Measurements from ENCODE around the gene DVL3.

The DVL3 gene

DNA sequence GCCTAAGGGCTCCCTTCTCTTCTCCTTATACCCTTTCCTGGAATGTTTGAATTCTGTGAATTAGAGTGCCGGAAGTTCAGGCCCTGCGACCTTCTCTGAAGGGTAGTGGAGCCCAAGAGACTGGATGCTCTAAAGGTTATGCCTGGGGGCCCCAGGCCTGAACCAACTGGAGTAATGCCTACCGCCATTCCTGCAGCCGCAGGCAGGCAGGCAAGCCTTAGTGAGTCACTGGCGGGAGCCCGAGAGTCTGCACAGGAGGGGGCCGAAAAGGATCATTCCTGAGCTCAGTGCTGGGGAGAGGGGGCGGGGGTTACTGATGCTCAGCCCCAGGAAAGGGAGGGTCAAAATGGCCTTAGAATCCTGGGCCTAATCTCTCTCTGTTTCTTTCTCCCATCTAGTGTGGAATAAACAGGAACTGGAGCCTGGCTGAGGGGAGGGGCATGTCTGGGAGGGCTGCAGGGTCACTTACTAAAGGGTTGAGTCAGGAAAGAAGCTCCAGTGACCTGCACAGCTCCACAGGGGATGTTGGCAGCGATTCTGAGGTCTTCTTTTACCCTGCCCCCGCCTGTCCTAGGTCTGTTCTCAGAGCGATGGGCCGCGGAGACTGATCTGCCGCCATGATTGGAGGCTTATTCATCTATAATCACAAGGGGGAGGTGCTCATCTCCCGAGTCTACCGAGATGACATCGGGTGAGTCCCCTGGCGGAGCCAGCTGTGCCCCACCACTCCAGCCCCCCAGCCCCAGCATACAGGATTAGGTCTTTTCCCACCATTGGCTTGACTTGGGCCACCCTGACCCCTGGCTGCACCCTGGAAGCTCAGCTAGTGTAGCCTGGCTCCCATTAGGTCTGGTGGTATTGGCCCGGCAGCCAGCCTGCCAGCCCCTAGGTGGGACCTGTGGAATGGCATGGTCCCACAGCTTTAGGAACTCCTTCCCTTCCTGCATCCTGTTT lies 21.5 kb downstream of the DVL3 start:
- DNase-seq (ENCODE audit: low read depth in 2 of 2), result no peak

DNA sequence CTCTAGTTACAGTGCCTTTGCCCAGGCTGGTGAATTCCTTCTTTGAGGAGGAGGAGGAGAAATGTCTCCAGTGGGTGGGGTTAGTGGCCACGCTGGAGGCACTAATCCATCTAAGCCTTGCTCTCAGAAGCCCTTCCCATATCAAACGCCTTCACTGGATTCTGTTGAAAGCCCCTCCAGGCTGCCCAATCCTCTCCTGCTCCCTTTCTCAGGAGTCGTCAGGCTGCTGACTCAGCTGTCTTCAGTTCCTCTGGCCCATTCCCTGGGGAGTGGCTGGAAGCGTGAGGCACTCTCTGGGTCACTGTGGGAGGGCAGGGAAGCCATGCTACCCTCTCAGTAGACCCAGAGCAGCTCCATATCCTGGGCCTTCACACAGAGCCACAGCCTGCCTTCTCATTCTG lies 22.2 kb downstream of the DVL3 start:
- no peak for DNase-seq (ENCODE audit: low read depth in 2 of 2)

DNA sequence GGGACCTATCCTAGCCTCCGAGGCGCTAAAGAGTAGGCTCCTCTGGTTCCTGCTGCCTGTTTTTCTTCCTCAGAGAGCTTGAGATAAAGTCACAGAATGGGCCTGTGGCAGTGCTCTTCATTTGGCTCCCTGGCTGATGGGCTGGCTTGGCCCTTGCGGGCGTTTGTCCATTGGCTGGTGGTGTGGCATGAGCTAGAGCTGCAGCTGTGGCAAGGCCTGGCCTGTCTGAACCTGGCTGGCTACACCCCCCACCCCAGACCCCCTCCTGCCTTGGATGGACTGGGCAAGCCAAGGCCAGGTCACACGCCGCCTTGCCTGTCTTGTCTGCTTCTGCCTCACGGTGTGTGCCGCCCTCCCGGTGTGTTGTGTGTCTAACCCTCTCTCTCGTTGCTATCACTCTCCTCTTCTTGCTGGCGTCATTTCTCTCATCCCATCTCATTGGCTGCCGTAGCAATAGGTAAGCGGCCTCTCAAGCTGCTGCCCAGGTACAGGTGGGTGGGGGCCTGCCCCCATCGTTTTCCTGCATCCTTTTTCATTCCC lies 22.7 kb downstream of the DVL3 start:
- DNase-seq (ENCODE audit: low read depth in 2 of 2), result no peak

DNA sequence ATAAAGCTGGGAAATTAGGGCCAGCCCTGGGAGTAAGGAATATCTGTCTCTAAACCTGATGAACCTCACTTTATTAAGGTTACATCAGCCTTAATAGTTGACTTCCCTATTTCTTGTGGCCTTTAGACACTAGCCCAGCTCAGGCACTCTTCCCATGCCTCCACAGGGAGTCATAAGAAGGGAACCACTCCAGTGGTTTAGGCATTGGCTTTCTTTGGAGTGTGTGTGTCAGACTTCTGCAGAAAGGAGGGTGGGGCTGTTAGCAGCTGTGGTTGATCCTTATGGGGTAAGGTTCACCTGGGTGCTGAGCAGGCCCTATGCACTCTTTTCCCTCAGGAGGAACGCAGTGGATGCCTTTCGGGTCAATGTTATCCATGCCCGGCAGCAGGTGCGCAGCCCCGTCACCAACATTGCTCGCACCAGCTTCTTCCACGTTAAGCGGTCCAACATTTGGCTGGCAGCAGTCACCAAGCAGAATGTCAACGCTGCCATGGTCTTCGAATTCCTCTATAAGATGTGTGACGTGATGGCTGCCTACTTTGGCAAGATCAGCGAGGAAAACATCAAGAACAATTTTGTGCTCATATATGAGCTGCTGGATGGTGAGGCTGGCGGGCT lies 23.5 kb downstream of the DVL3 start:
- no peak for DNase-seq (ENCODE audit: low read depth in 2 of 2)

DNA sequence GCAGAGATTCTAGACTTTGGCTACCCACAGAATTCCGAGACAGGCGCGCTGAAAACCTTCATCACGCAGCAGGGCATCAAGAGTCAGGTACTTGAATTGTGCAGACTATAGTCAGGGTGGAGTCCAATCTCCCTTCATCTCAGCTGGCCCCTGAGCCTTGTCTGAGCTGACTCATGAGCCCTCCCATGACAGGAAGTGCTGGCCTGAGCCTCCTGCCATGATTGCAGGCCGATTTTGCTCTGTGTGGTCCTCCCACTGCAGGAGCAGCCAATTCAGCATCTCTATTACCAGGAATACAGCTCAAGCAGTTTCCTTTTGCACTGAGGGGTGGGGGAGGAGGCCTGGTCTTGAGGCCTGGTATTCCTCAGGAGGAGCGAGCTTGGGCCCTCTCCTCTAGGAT lies 25.0 kb downstream of the DVL3 start:
- DNase-seq (ENCODE audit: low read depth in 2 of 2), result no peak

DNA sequence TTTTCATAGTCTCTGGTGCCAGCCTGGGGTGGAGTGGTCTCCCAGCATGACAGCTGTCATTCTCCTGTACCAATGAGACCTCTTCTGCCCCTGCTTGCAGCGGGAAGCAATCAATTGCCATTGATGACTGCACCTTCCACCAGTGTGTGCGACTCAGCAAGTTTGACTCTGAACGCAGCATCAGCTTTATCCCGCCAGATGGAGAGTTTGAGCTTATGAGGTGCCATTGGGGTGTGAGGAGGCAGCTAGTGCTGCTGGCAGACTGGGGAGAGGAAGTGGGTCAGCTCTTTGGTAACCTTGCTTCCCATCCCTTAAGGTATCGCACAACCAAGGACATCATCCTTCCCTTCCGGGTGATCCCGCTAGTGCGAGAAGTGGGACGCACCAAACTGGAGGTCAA lies 26.4 kb downstream of the DVL3 start:
- DNase-seq (ENCODE audit: low read depth in 2 of 2), result no peak

DNA sequence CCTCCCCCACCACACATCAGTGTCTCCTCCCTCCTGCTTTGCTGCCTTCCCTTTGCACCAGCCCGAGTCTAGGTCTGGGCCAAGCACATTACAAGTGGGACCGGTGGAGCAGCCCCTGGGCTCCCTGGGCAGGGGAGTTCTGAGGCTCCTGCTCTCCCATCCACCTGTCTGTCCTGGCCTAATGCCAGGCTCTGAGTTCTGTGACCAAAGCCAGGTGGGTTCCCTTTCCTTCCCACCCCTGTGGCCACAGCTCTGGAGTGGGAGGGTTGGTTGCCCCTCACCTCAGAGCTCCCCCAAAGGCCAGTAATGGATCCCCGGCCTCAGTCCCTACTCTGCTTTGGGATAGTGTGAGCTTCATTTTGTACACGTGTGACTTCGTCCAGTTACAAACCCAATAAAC lies 28.5 kb downstream of the DVL3 start:
- no peak for DNase-seq (ENCODE audit: low read depth in 2 of 2)

DNA sequence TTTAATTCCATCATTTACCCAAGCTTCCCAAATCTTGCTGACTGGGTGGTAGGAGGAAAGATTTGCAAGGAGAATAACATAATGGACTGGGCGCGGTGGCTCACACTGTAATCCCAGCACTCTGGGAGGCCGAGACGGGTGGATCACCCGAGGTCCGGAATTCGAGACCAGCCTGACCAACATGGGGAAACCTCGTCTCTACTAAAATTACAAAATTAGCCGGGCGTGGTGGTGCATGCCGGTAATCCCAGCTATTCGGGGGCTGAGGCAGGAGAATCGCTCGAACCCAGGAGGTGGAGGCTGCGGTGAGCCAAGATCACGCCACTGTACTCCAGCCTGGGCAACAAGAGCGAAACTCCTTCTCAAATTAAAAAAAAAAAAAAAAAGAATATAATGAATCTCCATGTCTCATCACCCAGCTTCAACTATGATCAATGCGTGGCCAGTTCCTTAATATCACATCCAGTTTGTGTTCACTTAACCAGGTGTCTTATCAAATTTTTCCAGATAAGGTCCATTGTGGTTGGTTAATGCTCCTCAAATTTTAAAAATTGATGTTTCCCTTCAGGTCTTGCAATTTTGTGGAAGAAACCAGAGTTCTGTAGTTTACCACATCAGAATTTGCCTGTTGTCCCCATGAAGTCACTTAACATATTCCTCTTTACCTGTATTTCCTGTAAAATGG lies 29.5 kb downstream of the DVL3 start:
- no peak for DNase-seq (ENCODE audit: low read depth in 2 of 2)

DNA sequence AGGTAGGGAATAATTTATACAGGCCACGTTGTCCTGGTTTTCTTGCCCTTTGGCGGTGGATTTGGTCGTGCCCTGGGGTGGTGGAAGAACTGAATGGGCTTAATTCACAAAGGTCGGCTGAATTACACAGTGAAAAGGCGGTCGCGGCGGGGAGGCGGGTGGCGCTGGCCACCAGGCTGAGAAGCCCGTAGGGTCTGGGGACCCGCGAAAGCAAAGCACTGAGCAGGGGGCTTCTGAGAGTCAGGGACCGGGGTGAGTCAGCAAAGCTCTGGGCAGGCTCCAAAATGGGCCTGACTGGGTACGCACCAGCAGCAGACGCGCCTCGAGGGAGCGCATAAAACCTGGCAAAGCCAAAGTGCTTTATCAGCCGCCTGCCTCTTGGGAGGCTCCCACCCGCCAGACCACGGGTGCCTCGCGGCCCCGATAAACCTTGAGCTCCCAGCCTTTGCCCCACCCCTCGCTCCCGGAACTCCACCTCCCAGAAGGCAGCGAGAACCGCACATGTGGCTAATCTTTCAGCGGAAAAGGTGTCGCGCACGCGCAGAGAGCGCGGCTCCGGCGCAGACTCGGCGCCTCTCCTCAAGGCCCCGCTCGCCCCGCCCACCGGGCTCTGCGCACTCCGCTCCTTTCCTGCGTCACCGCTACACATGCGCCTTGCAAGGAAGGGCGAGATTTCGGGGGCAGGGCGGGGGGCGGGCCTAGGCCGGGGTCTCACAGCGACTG lies 30.4 kb downstream of the DVL3 start:
- peak; percentile 98 to 99 for DNase-seq (ENCODE audit: low read depth in 2 of 2)

DNA sequence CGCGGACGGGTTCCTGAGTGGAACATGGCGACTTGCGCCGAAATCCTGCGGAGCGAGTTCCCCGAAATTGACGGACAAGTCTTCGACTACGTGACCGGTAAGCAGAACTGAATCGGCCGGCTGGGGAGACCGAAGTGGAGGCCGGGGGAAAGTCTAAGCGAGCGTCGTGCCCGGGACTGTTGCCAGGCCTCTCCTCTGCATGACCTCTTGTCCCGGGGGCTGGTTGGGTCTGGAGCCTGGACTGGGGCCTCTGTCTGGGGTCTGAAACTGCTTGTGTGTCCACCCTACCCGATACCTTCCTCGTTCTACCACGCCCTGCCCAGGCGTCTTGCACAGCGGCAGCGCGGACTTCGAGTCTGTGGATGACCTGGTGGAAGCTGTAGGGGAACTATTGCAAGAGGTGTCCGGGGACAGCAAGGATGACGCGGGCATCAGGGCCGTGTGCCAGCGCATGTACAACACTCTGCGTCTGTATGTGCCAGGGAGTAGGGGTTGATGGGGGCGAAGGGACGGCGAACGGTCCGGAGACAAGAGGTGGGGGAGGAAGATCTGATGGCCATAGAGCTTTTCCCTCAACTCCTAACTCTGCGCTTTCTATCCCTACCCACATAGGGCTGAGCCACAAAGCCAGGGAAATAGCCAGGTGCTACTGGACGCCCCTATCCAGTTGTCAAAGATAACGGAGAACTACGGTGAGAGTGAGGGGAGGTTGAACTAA lies 31.2 kb downstream of the DVL3 start, which contains the start of gene ABCF3:
ABCF3 (plus strand) TSS at position 16 of the 718 bp plus-strand sequence; CDS start at position 25, 9 bp downstream.
- DNase-seq (ENCODE audit: low read depth in 2 of 2), result no peak

DNA sequence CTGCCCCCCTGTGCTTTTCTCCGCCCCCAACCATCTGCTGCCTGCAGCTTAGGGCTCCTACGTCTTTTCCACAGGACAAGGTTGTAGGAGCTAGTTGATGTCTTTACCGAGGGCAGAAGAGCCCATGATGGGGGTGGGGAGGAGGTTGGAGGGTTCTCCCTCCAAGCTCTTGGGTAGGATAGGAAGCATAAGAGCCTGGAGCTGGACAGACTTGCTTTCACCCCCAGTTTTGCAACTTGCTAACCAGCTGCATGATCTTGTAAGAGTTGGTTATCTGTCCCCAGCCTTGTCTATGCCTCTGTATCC lies 31.7 kb downstream of the DVL3 start:
- no peak for DNase-seq (ENCODE audit: low read depth in 2 of 2)

DNA sequence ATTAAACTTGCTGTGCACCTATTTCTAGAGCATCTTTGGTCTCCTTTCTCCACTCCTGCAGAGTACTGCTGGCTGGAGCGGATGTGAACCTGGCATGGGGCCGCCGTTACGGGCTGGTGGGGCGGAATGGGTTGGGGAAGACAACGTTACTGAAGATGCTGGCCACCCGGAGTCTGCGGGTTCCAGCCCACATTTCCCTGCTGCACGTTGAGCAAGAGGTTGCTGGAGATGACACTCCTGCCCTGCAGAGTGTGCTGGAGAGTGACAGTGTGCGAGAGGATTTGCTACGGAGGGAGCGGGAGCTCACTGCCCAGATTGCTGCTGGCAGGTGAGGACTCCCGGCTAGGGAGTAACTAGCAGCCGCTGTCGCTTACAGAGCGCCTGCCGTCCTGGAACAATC lies 32.9 kb downstream of the DVL3 start:
- DNase-seq (ENCODE audit: low read depth in 2 of 2), result no peak

DNA sequence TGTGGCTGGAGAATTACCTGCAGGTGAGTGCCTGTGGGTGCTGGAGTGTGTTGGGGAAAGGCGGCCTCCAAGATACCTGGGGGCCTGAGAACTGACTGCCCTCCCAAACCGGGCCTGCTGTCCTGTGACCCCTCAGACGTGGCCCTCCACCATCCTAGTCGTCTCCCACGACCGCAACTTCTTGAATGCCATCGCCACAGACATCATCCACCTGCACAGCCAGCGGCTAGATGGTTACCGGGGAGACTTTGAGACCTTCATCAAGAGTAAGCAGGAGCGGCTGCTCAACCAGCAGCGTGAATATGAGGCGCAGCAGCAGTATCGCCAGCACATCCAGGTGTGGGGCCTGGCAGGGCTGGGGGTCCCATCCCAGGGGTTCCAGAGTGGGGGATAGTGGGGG lies 34.2 kb downstream of the DVL3 start:
- no peak for DNase-seq (ENCODE audit: low read depth in 2 of 2)

DNA sequence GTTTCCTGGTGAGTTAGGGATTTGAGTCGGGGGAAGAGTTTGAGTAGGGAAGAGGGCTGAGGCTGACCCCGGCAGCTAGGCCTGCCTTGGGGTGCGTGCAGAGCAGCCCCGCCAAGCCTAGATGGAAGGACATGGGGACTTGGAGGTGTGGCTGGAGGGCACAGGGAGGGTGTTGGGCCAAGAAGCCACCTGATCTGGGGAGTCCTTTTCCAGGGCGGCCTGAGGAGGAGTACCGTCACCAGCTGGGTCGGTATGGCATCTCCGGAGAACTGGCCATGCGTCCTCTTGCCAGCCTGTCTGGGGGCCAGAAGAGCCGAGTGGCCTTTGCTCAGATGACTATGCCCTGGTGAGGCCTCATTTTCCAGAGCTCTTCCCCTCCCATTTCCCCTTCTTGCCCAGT lies 37.7 kb downstream of the DVL3 start:
- no peak for DNase-seq (ENCODE audit: low read depth in 2 of 2)

DNA sequence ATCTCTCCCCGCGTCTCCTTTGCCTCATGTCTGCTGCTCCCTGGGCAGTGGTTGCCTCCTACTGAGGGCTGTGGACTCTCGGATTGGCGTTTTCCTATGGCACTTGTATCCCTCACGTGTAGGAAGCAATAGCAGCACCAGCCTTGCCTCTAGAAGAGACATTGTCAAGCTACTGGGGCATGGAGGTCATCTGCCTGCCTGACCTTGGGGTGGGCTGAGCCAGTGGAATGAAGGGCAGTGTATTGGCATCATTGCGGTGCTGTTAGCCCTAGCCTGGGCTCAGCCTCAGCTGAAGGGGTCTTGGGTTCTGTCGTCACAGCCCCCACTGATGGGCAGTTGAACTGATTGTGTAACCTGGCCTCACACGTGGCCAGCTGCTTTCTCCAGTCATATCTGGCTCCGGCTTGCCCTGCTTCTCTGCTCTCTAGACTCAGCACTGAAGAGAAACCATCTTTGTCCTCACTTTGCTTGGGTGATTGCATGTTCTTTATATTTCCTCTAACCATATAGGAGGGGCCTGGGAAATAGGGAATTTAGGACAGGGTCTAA lies 38.9 kb downstream of the DVL3 start:
- DNase-seq (ENCODE audit: low read depth in 2 of 2), result no peak

DNA sequence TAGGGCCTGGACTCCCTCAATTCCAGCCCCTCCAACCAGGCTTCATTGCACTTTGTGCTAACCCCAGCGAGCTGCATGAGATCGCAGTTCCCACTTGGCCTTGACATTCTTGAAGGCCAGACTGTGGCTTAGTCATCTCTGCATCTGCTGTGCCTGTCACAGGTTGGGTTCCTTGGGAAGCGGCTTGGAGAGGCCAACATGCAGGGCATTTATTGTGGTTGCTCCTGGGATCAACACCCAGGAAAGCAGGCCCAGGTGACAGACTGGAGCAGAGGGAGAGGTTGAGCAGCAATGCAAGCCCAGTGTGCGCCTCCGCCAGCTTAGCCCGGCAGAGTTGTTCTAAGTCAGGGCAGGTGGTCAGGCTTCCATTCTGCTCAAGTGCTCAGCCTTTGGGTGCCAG lies 41.4 kb downstream of the DVL3 start:
- DNase-seq (ENCODE audit: low read depth in 2 of 2), result no peak

DNA sequence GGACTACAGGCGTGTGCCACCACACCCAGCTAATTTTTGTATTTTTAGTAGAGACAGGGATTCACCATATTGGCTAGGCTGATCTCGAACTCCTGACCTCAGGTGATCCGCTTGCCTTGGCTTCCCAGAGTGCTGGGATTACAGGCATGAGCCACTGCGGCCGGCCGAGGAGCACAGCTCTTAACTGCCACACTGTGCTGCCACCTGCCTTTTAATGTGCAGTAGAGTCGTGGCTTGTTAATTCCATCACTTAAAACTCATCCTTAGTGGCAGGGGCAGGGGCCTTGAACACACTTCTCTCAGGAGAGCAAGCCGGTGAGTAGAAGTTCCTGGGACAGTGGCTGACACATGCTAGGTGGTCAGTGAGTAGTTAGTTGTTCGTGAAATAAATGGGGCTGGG lies 43.3 kb downstream of the DVL3 start:
- DNase-seq (ENCODE audit: low read depth in 2 of 2), result no peak

DNA sequence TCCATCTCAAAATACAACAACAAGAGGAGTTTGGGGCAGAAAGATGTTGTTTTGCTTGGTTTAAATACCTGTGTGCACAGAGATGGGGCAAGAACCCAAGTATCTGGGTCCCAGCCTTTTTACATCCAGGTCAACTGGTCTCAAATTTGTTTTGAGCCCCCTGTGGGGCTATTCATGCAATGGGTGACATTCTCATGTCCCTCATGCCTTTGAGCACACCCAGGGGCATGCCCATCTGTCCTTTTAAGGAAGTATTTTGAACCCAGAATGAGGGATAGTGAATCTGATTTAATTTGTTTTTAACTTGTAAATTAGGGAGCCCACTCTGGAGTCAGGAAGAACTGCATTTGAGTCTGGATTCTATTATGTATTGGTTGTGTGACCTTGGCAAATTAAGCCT lies 45.6 kb downstream of the DVL3 start:
- DNase-seq (ENCODE audit: low read depth in 2 of 2), result no peak

DNA sequence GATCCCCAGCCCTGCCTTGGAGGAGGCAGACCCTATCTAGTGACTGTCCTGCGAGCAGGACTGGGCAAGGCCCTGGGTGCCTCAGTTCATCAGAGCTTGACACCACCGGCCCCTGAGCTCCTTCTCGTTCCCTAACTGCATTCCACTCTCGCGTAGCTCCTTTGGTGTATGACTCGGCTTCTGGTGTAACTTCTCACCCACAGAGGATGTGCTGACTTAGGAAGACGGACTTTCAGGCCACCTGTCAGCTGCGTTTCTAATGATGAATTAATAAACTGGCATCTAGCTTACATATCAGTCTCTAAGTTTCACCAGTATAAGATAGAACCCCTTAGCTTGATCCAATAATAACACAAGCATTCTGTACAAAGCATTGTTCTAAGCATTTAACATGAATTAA lies 48.3 kb downstream of the DVL3 start:
- DNase-seq (ENCODE audit: low read depth in 2 of 2), result no peak

DNA sequence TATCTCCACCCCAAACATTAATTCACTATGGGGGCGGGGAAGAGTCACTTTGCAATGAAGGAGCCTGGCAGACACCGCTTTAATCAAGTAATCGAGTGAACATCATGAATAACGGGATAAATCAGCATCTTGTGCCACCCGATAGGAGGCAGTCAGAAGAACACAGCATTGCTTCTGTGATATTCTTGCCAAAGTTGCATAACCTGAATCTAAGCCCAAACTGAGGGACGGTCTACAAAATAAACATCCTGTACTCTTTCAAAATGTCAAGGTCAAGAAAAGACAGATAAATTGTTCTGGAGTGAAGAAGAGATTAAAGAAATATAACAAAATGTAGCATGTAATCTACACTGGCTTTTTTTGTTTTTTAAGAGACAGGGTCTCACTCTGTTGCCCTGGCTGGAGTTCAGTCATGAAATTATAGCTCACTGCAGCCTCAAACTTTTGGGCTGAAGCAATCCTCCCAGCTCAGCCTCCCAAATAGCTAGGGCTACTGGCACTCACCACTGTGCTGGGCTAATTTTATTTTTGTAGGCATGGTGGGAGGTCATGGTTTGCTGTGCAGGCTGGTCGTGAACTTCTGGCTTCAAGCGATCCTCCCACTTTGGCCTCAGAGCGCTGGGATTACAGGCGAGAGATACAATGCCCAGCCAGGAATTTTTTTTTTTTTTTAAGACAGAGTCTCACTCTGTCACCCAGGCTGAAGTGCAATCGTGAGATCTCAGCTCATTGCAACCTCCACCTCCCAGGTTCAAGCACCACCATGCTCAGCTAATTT lies 54.2 kb downstream of the DVL3 start:
- no peak for DNase-seq (ENCODE audit: low read depth in 2 of 2)
